ENCODE results near the gene UCK2.

DNA sequence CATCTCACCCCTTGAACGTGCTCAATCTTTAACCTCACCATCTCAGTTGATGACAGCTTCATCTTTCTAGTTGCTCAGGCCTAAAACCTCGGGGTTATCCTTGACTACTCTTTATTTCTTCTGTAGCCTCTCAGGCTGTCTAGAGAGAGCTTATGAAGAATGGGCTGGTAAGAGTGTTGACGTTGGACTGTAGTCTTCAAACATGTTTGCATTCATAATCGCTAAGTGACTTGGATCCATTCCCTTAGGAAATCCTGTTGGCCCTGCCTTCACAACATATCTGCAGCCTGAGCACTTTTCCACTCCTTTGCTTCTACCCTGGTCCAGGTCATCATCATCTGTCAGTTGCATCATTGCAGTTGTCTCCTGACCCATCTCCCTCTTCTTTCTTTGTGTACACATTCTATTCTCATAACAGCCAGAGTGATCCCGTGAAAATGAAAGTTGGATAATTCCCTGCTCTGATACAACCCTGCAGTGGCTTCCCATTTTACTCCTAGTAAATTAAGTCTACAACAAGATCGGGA is 10.5 kb downstream of the UCK2 start:
- TF ChIP-seq GATA2 (IDR thresholded peaks at IDR 0.05; ENCODE audit: low read depth, low read length), result no peak
- no peak for TF ChIP-seq GATA3 (IDR thresholded peaks at IDR 0.05; ENCODE audit: low read depth, low read length)

All from SH-SY5Y (cell line).